Measurements from ENCODE around the gene CLSTN2. TPM values are rescaled to one million over a fixed set of nuclear protein-coding genes. Genes with fewer than 3 reads are reported as not detected.

CLSTN2 gene
- total and polyA plus RNA-seq, 2 of the 8 experiments (the other 6 are each of a cell fraction or from before 2014, with no cell fraction given), result 0.39 to 0.52 TPM

DNA sequence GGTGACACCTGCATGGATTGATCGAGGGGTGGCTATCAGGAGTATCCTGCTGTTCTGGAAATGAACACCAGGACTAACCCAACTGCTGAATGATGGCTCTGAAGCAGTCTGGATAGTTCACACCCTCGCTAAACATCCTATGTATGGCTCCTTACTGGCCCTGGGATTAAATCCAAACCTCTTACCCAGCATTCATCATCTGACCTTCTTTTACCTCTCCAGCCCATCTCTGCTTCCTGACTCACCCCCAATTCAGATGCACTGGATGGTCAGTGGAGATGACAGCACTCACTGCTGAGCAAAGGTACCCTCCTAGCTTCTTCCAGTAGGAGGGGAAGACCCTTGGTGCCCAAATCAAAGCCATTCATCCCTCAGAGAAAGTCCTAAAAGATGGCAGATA, 507.6 kb downstream of the CLSTN2 start:
- Histone ChIP-seq H3K27ac (ENCODE audit: low read depth, low read length) (no peak overlapping the region), H4K91ac (replicated peaks; ENCODE audit: insufficient read length, low read length) (no peak overlapping the region), H3K36me3 (ENCODE audit: control insufficient read depth in 2 of 4, insufficient read depth in 4 of 4, low read length in 3 of 4) (no peaks in the 10 kb centered on the region), H3K4ac (replicated peaks; ENCODE audit: insufficient read length, low read depth, low read length) (no peak overlapping the region), H2BK20ac (ENCODE audit: low read length) (no peak overlapping the region; the same call in 1 of the 2 replicates), H3K14ac (ENCODE audit: insufficient read length) (no peak overlapping the region), H3K27me3 (replicated peaks in 1 of 4; ENCODE audit: control insufficient read depth in 3 of 4, extremely low read depth in 1 of 4, insufficient read depth in 3 of 4, low read length in 3 of 4) (no peaks in the 10 kb centered on the region), H3K79me1 (ENCODE audit: low read depth, low read length) (no peaks in the 10 kb centered on the region), H2AK5ac (ENCODE audit: low read depth, low read length) (no peak overlapping the region), H3K9ac (replicated peaks in 1 of 4; ENCODE audit: extremely low read depth in 1 of 4, low read depth in 3 of 4, low read length in 3 of 4) (no peak overlapping the region), H2AFZ (ENCODE audit: low read length) (no peak overlapping the region), H2BK120ac (replicated peaks; ENCODE audit: low read depth, low read length) (no peak overlapping the region), H3K18ac (ENCODE audit: extremely low read depth, low read length) (no peak overlapping the region), H3K56ac (replicated peaks; ENCODE audit: insufficient read length, low read depth, low read length) (no peak overlapping the region), H3K23ac (ENCODE audit: insufficient read length) (no peak overlapping the region), H4K20me1 (replicated peaks in 1 of 2; ENCODE audit: control insufficient read depth in 1 of 2, insufficient read depth in 2 of 2, low read length in 2 of 2) (no peaks in the 10 kb centered on the region), H2BK15ac (ENCODE audit: low read length) (no peak overlapping the region), H2BK5ac (ENCODE audit: low read depth, low read length) (no peak overlapping the region), H3K4me1 (replicated peaks in 1 of 4; ENCODE audit: control insufficient read depth in 3 of 4, insufficient read depth in 4 of 4, low read length in 3 of 4) (no peaks in the 10 kb centered on the region), H3K79me2 (ENCODE audit: control insufficient read depth in 1 of 2, insufficient read depth in 2 of 2, low read length in 2 of 2) (no peaks in the 10 kb centered on the region), H3K23me2 (ENCODE audit: low read depth, low read length) (no peaks in the 10 kb centered on the region), H4K8ac (ENCODE audit: extremely low read depth, insufficient read depth, low read length) (no peak overlapping the region), H3K4me2 (ENCODE audit: insufficient read depth in 1 of 2, low read depth in 2 of 2, low read length in 2 of 2) (no peak overlapping the region), H4K5ac (ENCODE audit: insufficient read length, low read depth, low read length) (no peak overlapping the region), H3K9me3 (ENCODE audit: insufficient read depth in 2 of 2, low read depth in 1 of 2, low read length in 1 of 2) (no peaks in the 10 kb centered on the region), H2BK12ac (ENCODE audit: low read depth, low read length) (no peak overlapping the region), H3K4me3 (ENCODE audit: extremely low read depth in 1 of 4, insufficient read depth in 2 of 4, low read depth in 3 of 4, low read length in 4 of 4) (no peak overlapping the region)
- WGBS, 2 experiments (ENCODE audit: extremely low coverage in 1 of 2, insufficient coverage in 1 of 2, insufficient read length in 1 of 2, insufficient replicate concordance in 2 of 2, low coverage in 1 of 2, low lambda C conversion rate in 2 of 2, missing lambda C conversion rate in 1 of 2), result 94% methylated on average over 2 of the region's 2 CpGs; no CpG with 5 or more reads in 1 of the 2 experiments
- CTCF ChIA-PET (ENCODE audit: partially characterized antibody), result interaction anchor here (1.2 kb wide), 1 partner anchor 12 kb away, joined by 3 read pairs; no protein-coding TSS in a partner anchor
- POLR2A ChIA-PET (ENCODE audit: partially characterized antibody), result no interaction called here
- FAIRE-seq (no peak), DNase-seq (ENCODE audit: low read depth in 1 of 2, low spot score in 2 of 2) (no peak)
- TF ChIP-seq CHD2 (IDR thresholded peaks at IDR 0.05; ENCODE audit: low read length), result no peak
- TF ChIP-seq, protein P1, sequence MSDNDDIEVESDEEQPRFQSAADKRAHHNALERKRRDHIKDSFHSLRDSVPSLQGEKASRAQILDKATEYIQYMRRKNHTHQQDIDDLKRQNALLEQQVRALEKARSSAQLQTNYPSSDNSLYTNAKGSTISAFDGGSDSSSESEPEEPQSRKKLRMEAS (IDR thresholded peaks at IDR 0.05), result no peak
- no peak for TF ChIP-seq SIN3A (conservative IDR thresholded peaks at IDR 0.05 in 1 of 2, IDR thresholded peaks at IDR 0.05 in 1 of 2; ENCODE audit: low read depth in 1 of 2, low read length in 2 of 2)
- TF ChIP-seq SRF (IDR thresholded peaks at IDR 0.05; ENCODE audit: low read depth, low read length), result no peak
- TF ChIP-seq SP4 (IDR thresholded peaks at IDR 0.05; ENCODE audit: low read length), result no peak
- TF ChIP-seq, protein P2, sequence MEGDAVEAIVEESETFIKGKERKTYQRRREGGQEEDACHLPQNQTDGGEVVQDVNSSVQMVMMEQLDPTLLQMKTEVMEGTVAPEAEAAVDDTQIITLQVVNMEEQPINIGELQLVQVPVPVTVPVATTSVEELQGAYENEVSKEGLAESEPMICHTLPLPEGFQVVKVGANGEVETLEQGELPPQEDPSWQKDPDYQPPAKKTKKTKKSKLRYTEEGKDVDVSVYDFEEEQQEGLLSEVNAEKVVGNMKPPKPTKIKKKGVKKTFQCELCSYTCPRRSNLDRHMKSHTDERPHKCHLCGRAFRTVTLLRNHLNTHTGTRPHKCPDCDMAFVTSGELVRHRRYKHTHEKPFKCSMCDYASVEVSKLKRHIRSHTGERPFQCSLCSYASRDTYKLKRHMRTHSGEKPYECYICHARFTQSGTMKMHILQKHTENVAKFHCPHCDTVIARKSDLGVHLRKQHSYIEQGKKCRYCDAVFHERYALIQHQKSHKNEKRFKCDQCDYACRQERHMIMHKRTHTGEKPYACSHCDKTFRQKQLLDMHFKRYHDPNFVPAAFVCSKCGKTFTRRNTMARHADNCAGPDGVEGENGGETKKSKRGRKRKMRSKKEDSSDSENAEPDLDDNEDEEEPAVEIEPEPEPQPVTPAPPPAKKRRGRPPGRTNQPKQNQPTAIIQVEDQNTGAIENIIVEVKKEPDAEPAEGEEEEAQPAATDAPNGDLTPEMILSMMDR (IDR thresholded peaks at IDR 0.05; ENCODE audit: control extremely low read depth in 1 of 3, insufficient read depth in 1 of 3, low read depth in 1 of 3, low read length in 3 of 3), result no peak
- no peak for TF ChIP-seq RAD21 (IDR thresholded peaks at IDR 0.05 in 1 of 2, conservative IDR thresholded peaks at IDR 0.05 in 1 of 2; ENCODE audit: low read depth in 2 of 2, low read length in 2 of 2)
- no peak for TF ChIP-seq TEAD4 (IDR thresholded peaks at IDR 0.05; ENCODE audit: low read depth, low read length)
- no peak for TF ChIP-seq TCF12 (IDR thresholded peaks at IDR 0.05; ENCODE audit: low read depth, low read length)
- no peak for TF ChIP-seq NRF1 (IDR thresholded peaks at IDR 0.05; ENCODE audit: low read depth, low read length)
- TF ChIP-seq ASH2L (IDR thresholded peaks at IDR 0.05; ENCODE audit: low read length), result no peak

All from H1 (cell line).